DMS153 treated with DMSO at 0.1 percent for 48 hours (cell line): ENCODE results near the gene ADAMTS17.
"Not testable (repeated sequence)": the region's sequence is repeated elsewhere in the genome, so short reads cannot be mapped to it uniquely, and the experiment has no call there.

Experiments
- DNase-seq: peaks from one replicate; lab custom pipeline; 2025; ENCODE audit not compliant: unreplicated experiment; lab: John Stamatoyannopoulos, UW

The ADAMTS17 gene

DNA sequence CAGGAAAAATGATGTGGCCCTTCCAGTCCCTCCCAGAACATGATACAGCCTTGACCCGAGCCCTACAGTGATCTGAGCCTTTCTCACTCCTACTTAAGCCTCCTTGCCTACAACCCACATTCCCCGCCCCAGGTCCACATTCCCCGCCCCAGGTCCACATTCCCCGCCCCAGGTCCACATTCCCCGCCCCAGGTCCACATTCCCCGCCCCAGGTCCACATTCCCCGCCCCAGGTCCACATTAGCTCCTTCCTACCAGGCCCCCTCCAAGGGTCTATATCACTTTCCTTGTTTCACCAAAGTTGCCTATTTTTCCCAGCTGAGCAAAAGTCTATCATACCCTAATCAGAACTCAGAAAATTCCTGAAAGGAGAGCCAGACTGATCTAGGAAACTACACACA lies 2.3 kb downstream of the ADAMTS17 start:
- not testable (repeated sequence) for DNase-seq

DNA sequence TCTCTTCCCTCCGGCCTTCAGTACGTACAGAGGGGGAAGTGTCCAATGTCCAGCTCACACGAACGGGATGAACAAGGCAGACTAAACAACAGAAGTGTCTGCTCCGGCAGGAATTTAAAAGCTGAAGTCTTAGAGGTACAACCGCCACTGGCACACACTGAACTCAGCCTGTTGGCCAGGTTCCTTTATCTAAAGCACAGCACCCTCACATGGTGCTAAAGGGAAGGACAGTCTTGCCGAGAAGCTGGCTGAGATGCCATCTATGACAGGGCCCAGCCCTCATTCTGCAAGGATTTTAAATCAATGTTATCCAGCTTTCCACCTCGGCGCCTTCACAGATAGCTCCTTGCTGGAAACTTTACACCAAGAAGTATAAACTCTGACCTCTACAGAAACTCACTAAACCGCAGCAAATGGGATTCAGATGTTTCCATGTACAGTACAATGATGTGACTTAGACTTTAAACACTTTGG lies 2.8 kb downstream of the ADAMTS17 start:
- peak; percentile 17 for DNase-seq

DNA sequence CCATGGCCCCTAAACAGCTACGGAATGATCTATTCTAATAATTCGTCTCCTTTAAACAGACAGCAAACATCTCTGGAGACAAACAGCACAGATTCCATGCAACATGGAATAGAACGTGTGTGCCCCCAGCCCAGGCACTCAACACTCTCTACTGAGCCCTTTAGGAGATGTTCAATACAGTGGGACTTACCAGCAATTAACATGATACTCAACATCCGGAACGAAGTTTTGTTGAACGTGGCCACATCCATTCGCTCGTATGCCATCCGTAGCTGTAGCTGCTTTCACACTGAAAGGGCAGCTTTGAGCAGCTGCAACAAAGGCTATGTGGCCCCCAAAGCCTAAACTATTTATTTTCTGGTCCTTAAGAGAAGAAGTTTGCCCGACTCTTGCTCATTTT lies 3.5 kb downstream of the ADAMTS17 start:
- no peak for DNase-seq

DNA sequence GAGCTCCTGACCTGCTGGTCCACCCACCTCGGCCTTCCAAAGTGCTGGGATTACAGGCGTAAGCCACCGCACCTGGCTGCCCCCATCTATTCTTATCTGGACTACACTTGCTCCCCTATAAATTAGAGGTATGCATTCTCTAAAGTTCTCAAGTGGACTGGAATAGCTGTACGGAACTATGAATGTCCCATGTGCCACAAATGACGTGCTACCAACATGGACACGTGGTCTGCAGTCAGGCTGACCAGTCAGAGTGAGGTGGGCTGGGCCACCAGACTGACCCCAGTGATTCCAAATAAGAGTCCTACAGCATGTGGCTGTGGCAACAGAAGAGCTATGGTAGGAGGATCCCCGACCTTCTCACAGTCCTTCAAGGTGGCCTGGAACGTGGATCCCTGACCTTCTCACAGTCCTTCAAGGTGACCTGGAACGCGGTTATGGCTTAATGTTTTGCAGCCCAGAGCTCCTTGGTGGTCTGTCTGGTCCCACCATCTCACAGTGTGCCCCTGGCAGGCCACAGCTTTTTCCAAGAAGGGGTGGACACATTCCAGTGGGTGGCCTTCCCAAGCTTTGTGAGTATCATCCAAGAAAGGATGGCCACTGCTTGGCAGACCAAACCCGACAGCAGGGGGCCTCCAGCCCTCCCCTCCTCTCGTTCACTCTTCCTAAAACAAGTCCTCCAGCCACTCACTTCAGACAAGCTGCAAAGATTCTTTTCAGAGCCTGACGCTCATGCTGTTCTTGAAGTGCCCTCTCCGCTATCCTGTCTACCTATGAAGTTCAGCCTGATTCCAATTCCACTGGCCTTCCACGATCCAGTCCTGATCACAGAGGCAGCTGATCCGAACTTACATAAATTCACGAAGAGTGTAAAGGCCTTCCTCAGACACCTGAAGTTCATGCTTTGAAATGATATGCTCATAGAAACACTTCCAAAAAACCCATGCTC lies 4.4 kb downstream of the ADAMTS17 start:
- DNase-seq, result no peak

DNA sequence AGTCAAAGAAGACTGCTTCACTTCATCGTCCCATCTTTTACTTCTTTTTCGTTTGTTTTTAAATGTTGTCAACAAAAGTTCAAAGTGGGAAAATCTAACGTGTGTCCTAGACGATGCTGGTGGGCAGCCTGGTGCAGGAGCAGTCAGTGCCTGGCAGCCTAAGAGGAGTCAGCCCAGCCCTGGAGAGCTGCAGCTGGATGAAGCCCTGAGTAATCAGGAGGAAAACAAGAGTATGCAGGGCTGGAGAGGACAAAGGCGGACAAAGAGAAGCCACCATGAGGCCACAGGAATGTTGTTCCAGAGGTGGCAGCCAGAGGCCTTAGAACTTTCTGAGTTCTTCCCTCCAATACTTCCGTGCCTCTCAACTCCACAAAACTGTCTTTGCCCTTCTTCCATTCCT lies 5.7 kb downstream of the ADAMTS17 start:
- DNase-seq, result no peak

DNA sequence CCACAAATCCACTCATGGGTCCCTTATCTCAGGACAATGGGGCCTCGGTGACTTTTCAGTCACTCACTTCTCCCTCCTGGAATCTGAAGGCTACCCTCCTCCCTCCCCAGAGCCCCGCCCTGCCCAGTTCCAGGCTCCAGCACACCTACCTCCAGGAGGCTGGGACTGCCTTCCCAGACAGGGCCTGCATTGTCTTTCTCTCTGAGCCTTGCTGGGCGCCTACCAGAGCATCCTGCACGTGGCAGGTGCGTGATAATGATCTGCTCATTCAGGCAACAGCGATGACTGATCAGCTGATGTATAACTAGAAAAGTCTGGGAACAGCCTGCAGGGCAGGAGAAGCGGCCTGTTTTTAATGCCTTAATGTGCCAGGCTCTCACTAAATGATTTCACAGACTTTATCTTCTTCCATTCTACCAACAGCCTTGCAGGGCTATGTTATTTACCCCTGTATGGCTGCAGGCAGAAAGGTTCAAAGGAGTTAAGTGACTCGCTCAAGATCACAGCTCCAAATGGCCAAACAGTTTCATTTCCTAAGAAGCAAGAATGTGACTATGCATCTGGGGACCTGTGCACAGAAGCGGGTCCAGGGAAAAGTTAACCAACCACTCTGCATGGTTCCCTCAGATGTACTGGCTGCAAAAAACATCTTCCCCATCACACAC lies 6.3 kb downstream of the ADAMTS17 start:
- DNase-seq, result no peak

DNA sequence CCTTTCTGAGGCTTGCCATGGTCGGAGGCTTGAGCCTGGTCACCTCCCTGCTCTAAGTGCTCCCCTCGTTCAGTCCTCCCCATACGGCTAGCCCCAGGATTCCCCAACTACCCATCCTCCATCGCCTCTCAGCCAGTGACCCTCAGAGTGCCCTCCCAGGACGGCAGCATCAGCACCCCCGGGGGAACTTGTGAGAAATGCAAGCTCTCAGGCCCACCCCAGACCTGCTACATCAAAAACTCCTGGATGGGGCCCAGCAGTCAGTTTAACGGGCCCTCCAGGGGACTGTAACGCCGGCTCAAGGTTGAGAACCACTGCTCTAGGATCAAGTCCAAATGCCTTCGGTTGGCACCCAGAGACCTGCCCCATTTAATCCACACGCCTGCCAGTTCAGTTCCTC lies 6.9 kb downstream of the ADAMTS17 start:
- DNase-seq, result no peak

DNA sequence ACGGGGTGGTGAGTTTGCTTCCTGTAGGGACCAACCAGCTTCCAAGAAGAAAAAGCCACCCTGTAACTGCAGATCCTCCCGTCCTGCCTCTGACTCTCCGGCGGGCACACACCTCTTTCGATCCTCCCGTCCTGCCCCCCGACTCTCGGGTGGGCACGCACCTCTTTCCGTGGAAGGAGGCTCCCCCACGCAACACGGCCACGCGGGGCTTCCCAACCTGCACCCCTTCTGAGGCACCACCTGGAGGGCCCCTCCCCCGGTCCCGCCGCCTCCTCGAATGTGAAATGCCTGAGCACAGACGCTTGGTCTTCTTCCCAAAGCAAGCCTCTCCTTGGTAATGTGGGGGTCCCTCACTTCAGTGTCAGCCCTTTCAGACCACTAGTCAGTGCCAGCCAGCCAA lies 7.3 kb downstream of the ADAMTS17 start:
- no peak for DNase-seq

DNA sequence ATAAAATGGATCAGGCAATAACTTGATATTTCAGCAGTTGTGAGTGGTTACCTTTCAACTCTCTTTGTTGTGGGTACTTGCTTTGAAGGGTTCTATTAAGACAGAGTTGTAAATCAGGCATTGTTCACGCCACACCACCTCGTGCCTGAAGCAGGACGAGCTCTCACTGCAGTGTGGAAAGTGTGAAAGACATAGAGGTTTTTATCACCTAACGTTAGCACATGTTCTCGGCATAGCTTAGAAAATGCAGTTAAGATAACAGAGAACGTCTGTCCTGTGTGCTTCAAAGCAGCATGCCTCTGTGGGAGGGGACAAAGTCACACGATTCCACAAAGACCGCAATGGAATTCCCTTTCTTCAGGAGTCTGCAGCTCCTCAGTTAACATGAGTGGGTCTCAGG lies 7.8 kb downstream of the ADAMTS17 start:
- no peak for DNase-seq

DNA sequence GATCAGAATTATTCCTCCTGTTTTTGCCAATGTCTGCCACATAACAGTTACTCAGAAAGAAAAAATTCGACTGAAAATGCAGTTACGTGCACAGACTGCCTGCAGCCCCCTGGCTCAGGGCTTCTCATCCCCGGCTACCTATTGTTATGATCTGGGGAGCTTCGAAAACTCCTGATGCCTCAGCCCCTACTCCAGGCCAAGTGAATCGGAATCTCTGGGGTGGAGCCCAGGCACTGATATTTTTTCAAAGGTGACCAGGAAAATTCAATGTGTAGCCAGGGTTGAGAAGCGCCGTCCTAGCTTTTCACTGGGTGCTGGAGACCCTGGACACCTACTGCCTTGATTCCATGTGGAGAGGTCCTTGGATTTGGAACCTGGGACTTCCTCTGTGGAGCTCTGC lies 8.5 kb downstream of the ADAMTS17 start:
- DNase-seq, result no peak

DNA sequence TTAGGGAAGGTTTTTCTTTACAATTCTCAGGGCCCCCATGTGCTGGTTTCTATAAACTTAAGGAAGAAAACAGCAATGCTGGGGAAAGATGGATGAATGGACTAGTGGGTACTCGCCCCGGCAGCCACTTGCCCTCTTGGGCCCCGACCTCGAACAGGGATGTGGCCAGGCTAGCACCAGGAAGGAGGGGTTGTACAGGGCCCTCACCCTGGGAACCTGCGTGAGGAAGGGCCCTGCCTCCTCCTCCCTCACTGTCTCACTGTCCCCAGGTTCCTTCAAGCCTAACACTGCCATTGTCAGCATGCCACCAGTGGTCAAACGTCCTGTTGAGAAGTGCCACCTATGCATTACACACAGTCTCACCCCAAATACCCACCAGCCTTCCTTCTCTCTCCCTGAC lies 9.1 kb downstream of the ADAMTS17 start:
- no peak for DNase-seq

DNA sequence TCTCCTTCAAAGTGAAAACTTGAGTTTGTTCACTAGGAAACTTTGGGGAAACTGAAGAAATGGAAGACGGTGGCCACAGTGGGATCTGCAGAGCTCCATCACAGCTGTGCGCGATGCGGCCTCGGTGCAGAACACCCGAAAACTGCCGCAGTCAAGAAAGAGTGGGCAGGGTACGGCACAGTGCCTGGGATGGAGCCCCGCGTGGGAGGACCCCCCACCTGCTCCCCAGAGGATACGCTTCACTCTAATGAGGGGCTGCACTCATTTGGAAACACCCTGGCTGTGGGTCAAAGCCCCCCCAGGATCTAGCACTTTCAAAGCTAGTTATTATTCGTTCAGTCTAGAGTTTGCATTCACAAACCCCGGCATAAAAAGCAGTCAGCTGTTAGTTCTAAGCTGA lies 9.5 kb downstream of the ADAMTS17 start:
- DNase-seq, result no peak

DNA sequence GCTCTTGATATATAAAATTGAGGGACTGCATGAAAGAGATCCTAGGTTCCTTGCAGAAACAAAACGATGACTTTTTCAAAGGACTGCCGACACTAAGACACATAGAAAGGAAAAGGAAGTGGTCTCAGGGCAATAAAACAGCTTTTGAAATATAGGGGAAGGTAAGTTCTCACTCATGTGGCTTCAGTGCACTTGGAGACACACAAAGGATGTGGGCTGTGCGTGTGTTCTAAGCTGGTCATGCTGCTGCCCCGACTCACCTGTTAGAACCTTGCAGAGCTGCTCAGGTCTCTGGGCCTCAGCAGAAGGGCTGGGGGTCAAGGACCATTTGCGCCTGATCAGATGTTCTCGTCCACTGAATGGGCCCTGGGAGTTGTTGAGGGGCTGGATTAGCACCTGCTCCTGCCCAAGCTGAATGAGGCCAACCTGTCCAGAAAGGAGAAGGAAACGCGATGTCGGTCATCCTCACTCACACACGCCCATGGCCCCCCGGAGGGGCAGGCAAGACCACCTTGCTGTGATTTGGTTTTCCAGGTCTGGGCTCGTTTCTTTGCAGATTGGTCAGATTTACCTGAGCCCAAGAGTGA lies 11.1 kb downstream of the ADAMTS17 start:
- no peak for DNase-seq

DNA sequence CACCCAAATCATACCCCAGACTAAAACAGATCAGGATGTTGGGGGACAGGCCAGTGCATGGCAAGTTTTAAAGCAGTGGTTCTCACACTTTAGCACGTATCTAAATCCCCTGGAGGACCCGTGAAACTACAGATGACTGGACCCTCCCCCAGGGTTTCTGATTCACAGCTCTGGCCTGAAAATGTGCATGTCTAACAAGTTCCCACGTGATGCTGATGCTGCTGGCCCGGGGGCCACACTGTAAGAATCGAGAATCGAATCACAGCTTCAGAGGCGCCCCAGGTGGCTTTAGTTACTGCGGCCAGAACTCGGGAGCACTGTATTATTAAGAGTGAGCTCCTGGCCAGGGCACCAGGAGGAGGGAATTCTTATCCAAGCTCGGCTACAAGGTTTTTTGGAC lies 11.6 kb downstream of the ADAMTS17 start:
- DNase-seq, result no peak

DNA sequence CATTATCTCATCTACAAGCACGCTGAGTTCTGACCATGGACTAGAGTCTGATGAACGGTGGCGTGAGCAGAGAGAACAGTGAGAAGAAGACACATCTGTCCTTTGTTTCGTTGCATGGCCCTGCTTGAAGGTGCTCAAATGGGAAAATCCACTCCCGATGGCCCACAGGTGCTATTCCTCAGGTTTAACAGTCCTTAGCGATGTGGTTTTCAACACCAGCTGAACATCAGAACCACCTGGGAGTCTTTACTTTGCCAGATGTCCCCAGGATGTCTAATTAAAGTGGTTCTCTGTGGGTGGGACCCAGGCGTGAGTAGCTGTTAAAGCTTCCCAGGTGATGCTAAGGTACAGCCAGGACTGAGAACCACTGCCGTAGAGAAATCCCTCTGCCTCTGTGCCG lies 13.0 kb downstream of the ADAMTS17 start:
- DNase-seq, result no peak

DNA sequence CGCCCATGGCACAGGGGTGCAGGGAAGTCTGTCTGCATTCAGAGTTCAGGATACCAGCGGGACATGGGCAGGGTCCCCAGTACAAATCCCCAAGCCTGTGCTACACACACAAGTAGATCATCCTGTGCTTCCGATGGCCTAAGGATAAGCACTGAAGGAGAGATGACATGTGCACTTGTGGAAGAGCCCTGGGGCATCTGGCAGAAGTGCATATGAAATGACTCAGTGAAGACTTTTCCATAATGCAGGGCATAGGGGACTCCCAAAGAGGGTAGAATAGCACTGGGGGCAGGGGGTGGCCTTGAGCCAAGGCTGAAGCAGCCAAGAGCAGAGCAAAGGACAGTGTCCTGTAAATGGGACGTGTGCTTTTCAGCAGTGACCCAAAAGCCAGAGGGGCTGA lies 22.9 kb downstream of the ADAMTS17 start:
- DNase-seq, result no peak

DNA sequence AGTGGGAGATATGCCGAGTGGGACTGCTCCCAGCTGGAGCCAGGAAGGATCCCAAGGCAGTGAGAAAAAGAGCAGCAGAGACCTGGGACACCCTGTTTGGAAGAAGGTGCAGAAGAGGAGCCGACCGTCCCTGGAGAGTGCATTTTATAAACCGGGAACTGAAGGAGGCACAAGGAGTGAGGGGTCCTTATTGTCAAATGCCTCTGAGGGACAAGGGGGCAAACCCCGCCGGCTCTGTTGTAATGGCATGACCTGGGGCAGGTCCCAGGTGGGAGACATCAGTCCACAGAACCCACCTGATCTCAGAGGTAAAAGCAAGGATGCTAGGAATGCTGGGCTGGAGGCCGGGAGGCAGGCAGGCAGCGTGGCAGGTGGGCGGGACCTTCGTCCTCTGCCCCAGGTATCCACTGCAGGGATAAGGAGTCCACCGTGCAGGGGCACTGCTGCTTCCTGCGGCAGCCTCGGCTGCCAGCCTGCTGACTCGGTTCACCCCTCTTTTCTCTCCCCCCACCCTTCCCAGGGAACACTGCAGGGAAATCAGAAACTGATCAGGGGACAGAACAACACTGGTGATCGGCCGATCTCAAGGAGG lies 26.9 kb downstream of the ADAMTS17 start:
- DNase-seq, result no peak

DNA sequence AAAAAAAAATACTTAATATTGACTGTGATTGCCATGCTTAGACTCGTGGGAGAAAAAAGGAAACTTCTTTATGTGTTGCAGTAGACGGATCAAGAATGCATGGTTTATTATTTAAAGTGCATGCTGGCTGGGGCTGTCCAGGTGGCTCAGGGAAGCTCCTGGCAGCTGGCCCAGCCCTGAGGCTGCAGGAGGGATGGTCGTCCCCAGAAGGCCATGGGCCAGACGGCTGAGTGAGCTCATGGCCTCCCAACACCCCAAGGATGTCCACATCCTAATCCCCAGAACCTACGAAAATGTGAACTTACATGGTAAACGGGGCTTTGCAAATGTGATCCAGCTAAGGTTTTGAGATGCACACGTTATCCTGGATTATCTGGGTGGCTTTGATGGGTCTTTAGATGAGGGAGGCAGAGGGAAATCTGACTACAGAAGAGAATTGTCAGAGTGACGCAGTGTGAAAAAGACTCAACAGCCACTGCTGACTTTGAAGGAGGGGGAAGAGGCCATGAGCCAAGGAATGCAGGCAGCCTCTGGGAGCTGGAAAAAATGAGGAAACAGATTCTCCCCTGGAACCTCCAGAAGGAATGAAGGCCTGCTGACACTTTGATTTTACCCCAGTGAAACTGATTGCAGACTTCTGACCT lies 29.8 kb downstream of the ADAMTS17 start:
- no peak for DNase-seq

DNA sequence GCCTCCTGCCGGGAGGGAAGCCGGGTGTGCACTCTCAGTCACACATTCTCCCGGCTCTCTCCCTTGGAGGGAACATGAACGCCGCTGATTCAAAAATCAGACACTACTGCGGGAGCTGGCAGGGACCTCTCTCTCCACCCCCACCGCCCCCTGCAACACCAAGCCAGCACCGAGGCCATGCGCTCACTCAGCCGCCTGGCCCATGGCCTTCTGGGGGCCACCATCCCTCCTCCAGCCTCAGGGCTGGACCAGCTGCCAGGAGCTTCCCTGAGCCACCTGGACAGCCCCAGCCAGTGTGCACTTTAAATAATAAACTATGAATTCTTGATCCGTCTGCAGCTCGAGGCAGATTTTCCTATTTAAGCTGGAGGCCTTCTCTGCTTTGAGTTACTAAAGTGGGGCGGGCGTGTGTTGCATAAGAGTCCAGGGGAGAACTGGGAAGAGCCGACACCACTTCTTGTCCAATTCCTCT lies 30.6 kb downstream of the ADAMTS17 start:
- no peak for DNase-seq

DNA sequence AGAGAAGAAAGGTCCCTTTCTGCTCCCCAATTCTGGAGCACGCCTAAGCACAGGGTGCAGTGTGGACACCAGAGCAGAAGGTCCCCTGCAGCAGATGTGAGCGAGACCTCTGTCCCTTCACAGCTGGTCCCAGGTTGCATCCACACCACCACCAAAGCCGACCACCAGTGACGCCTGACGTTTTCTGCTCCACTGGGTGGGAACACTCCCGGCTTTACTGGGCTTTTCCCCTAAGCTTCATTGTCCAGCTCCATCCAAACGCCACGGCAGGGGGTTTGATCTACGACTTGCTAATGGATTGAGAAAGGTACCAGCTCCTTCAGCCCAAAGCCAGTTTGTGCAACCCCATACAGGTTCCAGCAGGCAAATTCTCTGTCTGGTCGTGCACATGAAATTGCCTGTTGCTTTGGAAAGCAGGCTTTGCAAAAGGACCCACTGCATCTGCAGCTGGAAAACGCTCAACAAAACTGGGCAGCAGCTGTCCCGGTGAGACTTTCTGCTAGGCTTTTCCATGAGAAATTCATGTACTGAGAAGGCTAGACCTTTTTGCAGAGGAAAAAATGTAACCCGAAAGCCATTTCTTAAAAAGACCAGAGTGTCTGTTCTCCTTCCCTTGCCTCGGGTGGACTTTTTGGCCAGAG lies 31.1 kb downstream of the ADAMTS17 start:
- no peak for DNase-seq

DNA sequence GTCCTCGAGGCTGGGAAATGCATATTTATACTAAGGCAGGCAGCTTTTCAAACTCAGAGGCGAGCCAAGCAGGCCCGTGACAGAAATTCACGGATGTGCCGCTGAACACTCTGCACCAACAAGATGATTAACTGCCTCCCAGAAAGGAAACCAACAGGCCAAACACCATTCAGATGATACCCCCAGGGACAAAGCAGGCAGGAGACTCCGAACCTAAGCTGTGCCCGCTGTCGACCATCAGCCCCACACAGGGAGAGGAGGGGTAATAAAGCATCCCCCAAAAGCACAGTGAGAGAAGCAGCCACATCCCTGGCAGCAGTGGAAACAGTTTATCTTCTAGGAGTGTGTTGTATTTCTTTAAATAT lies 31.8 kb downstream of the ADAMTS17 start:
- no peak for DNase-seq
